GM21526 (cell line): ENCODE measurements around the gene TBCK.
A peak's percentile ranks its signal among the peaks of the same experiment; 100 is the strongest.
"Not testable (repeated sequence)": the region's sequence is repeated elsewhere in the genome, so short reads cannot be mapped to it uniquely, and the experiment has no call there.

Experiments
- ATAC-seq: cut with Tn5 transposase; IDR thresholded peaks from one replicate; pipeline ENCODE4 v1.9.1; 2021; ENCODE audit warnings: moderate library complexity; ENCODE audit not compliant: unreplicated experiment, low FRiP score

Gene TBCK

DNA sequence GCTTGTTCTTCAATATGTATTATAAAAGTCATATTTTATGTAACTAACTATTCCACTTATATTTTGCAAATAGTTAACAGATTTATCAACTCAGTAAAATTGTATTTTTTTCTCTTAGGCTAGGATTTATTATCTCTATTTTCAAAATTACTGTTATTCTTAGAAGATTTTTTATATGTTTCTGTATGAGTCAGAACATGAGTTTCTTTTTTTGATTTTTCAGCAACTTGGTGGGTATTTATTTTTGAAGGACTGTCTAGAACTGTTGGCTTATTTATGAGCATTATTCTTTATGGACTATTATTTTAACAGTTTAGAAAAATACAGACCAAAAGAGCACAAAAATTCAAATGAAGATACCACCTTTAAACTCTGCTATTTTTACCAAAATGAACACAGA lies 7.1 kb upstream of the TBCK start:
- no peak for ATAC-seq

DNA sequence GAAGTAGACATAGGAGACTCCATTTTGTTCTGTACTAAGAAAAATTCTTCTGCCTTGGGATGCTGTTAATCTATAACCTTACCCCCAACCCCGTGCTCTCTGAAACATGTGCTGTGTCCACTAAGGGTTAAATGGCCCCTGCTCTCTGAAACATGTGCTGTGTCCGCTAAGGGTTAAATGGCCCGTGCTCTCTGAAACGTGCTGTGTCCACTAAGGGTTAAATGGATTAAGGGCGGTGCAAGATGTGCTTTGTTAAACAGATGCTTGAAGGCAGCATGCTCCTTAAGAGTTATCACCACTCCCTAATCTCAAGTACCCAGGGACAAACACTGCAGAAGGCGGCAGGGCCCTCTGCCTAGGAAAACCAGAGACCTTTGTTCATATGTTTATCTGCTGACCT lies 5.8 kb upstream of the TBCK start:
- ATAC-seq = not testable (repeated sequence)

DNA sequence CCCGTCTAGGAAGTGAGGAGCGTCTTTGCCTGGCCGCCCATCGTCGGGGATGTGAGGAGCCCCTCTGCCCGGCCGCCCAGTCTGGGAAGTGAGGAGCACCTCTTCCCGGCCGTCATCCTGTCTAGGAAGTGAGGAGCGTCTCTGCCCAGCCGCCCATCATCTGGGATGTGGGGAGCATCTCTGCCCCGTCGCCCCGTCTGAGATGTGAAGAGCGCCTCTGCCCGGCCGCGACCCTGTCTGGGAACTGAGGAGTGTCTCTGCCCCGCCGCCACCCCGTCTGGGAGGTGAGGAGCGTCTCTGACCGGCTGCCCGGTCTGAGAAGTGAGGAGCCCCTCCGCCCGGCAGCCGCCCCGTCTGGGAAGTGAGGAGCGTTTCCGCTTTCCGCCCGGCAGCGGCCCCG lies 5.2 kb upstream of the TBCK start:
- not testable (repeated sequence) for ATAC-seq

DNA sequence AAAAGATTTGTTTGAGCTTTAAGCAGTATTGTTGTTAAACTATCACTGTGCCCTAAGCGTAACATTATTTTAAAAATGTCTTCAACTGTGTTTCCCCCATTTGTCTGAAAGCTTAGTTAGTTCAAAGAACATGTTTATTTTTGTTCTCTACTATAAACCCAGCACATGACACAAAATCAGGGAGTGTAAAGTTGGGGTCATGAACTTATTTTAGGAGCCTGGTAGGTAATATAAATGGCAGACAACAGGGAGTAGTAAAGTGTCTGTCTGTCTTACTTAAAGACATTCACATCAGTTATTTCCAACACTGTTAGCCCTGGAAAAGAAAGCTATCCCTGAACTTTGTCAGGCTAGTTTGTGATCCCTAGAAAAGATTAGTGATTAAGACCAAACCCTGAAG lies 4.2 kb upstream of the TBCK start:
- no peak for ATAC-seq

DNA sequence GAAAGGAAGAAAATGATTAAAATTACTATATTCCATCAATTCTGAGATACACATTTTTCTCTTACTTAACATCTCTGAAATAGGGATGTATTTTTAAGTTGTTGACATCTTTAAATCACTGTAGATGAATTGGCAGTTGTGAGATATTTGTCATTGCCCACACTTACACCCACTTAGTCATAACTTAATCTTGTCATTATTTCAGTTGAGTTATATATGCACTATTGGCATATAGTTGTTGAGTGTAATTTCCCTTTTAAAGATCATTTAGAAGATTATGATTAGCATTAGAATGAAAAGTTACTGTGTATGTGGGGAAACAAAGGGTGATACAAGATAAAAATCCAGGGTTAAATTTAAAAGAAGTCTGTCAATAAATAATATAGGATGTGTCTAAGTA lies 2.5 kb upstream of the TBCK start:
- no peak for ATAC-seq

DNA sequence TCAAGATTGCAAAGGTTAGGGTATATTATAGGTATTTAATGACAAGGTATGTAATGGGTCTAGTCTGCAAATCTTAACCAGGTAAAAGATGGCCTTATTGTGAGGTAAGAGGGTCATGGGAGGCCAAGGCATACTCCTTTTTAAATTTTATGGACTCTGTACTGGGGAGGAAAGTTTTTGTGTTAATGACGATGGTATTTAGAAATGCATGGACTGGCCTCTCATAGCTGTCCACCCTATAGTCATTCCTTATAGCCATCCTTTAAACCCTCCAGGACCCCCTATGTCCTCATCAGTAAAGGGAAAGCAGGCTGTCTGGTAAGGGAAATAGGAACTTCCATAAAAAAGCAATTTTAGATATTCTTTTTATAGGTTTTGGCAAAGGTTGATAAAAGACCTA lies 1.8 kb upstream of the TBCK start:
- ATAC-seq = no peak

DNA sequence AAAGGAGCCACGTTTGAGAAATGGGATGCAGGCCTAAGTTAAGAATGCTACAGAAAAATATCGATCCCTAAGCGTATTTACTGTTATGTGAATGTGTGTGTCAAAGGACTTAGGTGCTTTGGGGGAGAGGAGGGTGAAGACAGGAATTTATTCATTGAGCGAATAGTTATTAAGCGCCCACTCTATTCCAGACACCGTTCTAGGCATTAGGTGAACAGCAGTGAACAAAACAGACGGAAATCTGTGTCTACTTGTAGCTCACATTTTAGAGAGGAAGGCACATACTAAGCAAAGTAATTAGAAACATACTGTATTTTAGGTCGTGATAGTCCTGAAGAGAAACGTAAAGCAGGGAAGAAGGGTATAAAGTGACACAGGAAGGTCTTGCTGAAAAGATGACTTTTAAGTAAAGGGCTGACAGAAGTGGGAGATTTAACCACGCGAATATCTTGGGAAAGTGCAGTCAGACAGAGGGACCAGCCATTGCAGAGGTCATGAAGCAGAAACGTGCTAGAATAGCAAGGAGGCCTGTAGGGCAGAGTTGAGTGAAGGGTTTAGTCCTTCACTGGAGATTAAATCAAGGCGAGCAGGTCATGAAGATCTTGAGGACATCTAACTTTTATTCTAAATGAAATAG lies 882 bp upstream of the TBCK start:
- peak; percentile 3 for ATAC-seq

DNA sequence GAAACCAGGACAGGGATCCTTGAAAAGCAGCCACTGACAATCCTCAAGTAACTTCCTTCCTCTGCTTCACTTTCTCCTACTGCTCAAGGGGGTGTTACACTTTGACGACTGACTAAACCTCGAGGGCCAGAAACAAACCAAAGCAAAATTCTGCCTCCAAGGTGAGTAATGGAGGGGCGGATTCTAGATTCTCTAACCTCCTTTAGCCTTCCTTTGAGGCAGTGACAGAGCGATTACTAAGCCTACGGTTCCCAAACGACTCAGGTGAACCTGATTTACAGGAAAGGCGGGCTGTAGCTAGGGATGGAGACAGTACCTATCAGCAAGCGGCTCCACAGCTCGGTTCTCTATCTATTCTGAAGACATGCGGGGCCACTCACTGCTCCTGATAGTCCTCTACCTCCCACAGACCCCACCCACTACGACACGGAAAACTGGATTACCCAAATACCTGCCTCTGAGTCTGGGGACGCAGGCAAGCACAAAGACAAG lies 487 bp downstream of the TBCK start:
- peak; percentile 20 for ATAC-seq

DNA sequence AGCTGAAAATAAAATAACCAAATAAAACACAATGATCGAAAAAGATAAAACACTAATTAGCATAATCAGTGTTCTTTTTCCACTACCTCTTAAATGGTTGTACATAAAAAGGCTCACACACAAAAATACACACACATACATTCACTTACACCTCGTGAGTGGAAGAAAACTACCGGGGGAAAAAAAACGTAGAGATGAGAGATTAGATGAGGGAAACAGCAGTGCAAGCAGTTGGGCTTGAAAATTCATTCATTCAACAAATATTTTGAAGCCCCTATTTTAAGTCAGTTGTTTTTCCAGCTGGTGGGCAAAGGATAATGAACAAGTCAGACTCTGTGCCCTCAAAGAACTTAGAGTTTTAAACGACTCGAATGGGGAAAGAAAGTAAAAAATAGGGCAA lies 1.0 kb downstream of the TBCK start:
- no peak for ATAC-seq

DNA sequence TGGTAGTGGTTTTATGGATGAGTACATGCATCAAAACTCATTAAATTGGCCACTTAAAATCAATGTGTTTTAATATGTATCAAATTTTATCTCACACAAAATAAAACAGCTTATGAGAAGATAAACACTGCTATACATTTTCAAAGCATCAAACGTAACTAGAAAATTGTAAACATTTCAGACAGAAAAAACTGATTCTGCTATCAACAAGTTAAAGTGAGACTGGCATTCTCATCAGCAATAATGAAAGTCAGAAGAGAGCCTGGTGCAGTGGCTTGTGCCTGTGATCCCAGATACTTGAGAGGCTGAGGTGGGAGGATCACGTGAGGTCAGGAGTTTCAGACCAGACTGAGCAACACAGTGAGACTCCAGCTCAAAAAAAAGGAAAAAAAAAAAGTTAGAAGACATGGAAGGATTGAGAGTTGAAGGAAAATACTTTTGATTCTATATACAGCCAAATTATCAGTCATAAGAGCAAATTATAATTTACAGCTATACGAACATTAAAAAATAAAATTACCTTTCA lies 2.9 kb downstream of the TBCK start:
- ATAC-seq = no peak

DNA sequence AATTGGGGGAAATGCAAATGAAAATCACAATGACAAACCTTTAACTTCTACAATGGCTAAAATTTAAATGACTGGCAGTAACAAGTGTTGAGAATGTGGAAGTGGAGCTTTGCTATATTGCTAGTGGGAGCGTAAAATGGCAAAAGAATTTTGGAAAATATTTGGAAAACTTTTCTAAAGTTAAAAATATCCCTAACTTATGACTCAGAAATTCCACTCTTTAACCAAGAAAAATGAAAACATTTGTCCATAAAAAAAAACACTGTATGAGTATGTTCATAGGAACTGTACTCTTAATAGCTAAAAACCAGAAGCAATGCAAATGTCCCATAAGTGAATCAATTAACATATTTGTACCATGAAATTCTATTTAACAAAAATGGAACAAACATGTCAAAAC lies 3.6 kb downstream of the TBCK start:
- no peak for ATAC-seq

DNA sequence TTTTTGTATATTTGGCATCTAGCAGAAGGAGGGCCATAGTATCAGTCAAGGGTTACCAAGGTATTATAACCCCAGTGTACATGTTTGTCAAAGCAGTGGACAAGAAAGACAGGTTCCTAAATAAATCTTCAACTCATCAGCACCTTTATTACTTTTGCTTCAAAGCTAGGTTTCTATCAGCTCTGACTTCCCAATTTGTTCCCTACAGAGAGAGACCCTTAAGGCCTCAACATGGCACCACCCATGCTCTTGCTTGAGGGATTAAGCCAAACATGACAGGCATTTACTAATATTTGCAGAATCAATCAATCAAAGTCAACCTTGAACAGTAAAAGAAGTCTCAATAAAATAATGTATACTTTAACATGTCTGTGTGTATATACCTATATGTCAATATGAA lies 9.4 kb downstream of the TBCK start:
- ATAC-seq = no peak

DNA sequence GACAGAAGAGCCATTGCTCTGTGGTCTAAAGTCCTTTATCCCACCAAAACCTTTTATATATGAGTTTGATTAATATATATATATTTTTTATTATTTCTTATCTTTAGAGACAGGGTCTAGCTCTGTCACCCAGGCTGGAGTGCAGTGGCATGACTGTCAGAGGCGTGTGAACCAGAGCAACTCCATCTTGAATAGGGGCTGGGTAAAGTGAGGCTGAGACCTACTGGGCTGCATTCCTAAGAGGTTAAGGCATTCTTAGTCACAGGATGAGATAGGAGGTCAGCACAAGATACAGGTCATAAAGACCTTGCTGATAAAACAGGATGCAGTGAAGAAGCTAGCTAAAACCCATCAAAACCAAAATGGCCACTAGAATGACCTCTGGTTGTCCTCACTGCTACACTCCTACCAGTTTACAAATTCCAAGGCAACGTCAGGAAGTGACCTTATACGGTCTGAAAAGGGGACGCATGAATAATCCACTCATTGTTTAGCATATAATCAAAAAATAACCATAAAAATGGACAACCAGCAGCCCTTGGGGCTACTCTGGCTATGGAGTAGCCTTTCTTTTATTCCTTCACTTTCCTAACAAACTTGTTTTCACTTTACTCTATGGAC lies 10.5 kb downstream of the TBCK start:
- no peak for ATAC-seq

DNA sequence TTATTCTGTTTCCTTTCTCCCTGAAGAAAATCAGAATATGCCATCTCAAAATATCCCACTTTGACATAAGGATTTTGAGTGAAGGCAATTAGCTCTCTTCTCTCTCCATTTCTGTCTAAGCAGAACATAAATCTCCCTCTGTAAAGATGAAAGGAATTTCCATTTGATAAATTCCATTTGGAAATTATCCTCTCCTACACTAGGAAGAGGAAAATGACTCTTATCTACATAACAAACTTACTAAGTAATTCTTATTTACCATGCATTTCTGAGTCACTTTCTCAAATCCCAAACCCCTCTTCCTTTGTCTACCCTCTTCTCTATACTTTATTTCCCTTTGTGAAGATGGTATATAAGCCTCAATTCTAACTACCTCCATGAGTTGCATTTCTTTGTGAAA lies 11.4 kb downstream of the TBCK start:
- no peak for ATAC-seq

DNA sequence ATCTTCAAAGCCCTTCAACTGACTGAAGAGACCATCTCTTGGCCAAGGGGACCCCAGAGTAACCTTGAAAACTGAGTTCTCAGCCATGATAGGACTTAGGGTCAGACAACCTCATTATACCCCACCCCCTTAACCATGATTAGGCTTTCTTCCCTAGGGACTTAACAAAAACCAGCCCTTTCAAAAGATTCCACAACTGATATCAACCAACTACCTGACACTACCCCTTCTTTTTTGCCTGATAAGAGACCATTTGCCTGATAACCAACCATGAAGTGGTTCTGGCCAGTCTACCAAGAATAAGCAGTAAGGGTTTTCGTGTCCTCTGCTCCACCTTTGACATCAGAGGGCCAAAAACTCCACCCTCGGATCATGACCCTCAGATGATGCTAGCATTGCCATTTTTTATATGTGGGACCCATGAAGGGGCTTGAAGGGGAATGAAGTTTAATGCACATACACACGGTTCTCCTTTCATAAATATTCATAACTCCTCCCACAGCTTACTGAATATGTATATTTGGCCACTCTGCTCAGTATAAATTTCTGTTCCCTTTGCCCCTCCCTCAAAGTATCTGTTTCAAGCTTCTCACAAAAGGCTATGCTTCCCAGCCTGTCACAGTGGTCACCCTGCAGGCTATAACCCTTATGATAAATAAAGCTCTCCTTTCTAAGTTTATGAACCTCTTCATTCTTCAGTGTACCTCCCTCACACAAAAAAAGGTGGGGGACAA lies 12.3 kb downstream of the TBCK start:
- no peak for ATAC-seq

DNA sequence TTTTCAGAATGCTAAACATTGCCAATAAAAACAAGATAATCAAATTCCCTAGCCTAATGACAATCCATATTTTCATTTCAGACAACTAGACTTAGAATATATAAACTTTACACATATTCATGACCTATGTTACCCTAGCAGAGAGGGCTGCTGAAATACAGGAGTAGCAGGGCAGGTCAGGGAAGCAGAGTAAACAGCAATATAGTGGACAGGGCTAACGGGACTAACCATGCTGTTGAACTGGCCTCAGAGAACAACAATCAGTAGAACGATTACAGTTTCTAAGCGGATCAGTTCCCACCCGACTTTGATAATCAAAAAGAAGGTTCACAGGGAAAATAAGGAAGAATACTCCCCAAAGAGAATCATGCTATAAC lies 14.0 kb downstream of the TBCK start:
- ATAC-seq = no peak

DNA sequence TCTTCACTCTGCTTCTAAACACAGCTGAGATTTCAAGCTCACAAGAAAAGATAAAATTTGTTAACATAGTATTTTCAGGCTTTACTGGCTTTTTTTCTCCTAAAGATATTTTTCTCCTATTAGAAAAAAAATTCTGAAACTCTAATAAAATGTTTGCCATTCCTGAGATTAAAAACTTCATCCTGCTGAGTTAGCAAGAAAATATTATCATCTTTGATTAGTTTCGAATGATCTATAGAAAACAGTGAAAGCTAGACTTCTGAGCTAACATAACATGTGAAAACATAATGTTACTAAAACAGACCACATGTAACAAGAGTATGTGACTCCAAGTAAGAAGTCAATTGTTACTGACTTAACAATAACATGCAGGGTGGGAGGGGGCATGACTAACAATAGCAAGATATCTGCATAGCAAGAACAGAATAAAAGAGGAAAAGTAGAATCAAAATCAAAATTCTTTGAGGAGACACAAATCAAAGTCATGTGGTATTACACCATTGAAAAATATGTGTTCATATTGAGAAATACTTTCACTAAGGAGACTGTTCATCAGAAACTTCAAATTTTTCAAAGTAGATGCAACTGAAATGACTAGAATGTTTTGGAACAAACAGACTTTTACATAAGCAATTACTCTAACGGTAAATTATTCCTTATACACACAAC lies 14.5 kb downstream of the TBCK start:
- ATAC-seq = no peak

DNA sequence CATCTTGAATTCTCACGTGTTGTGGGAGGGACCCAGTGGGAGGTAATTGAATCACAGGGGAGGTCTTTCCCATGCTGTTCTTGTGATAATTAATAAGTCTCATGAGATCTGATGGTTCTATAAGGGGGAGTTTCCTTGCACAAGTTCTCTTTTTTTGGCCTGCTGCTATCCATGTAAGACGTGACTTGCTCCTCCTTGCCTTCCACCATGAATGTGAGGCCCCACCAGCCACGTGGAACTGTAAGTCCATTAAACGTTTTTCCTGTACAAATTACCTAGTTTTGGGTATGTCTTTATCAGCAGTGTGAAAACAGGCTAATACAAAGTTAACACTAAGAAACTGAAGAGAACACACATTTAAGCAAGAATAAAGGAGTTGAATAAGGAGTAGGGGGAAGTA lies 16.0 kb downstream of the TBCK start:
- ATAC-seq = no peak

DNA sequence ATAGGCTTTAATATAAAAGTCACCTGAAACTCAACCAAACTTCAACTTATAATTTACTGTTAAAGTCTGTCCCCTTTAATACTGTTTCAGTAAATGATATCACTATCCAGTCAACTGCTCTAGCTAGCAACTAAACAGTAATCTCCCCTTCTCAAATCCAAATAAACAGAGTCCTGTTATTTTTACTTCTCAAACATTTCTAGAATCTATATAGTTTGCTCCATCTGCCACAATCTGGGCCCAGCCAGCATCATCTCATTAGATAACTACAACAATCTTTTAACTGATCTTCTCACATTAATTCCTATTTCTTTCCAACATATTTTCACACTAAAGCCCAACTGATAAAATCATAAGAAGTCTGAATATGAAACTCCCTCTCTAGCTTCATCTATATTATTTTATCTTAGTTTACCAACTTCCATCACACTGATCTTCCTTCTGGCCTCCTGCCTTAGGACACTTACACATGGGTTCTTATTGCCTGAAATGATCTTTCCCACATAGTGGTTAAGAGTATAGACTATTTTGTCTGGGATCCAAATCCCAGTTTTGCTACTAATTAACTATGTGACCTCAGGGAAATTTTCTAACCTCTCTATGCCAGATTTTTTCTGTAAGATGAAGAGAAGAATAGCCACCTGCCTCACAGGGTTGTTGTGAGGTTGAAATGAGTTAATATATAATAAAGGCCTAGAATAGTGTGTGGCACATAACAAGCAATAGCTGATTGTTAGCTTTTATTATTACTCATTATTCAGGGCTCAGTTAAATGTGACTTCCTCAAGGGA lies 18.6 kb downstream of the TBCK start:
- no peak for ATAC-seq

DNA sequence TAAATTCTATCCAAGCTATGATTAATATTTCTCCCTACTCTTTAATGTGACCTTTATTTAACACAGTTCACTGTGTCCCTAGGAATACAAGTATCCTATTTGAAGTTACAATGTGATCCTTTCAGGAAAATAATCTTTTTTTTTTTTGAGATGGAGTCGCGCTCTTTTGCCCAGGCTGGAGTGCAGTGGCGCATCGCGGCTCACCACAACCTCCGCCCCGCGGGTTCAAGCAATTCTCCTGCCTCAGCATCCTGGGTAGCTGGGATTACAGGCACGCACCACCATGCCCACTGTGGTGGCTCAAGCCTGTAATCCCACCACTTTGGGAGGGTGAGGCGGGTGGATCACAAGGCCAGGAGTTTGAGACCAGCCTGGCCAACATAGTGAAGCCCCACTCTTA lies 21.9 kb downstream of the TBCK start:
- ATAC-seq = no peak
